HG03139 (cell line): Measurements from ENCODE around the gene DSG4.

Experiments
- ATAC-seq: cut with Tn5 transposase; IDR thresholded peaks from one replicate; pipeline ENCODE4 v1.9.1; 2021; ENCODE audit not compliant: unreplicated experiment

Gene DSG4

GRCh38 chr18:31444142-31444541 lies 67.6 kb downstream of the DSG4 start:
- ATAC-seq = no peak

DNA sequence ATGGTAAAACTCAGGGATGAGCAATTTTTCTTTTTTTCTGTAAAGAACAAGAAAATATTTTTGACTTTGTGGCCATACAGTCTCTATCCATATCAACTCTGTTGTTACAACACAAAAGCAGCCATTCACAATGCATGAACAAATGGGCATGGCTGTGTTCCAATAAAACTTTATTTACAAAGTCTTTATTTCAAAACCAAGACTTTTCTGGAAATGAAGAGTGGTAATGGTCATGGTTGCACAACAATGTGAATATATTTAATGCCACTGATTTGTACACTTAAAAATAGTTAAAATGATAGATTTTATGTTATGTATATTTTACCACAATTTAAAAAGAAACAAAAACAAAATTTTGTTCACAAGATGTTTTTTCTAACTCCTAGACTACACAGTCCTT lies 69.3 kb downstream of the DSG4 start:
- ATAC-seq = no peak

GRCh38 chr18:31446854-31447253 lies 70.3 kb downstream of the DSG4 start:
- ATAC-seq = no peak

- no peak for ATAC-seq
Observed at GRCh38 chr18:31447530-31448191, 71.1 kb downstream of the DSG4 start, which contains the start of gene DSG3. Gene DSG3, plus strand, starts transcription at chr18:31447741. Its CDS starts 137 bp downstream, at chr18:31447878.

- ATAC-seq = no peak
Observed at GRCh38 chr18:31450409-31450808, 73.8 kb downstream of the DSG4 start.

GRCh38 chr18:31451625-31452024 lies 75.0 kb downstream of the DSG4 start:
- no peak for ATAC-seq

DNA sequence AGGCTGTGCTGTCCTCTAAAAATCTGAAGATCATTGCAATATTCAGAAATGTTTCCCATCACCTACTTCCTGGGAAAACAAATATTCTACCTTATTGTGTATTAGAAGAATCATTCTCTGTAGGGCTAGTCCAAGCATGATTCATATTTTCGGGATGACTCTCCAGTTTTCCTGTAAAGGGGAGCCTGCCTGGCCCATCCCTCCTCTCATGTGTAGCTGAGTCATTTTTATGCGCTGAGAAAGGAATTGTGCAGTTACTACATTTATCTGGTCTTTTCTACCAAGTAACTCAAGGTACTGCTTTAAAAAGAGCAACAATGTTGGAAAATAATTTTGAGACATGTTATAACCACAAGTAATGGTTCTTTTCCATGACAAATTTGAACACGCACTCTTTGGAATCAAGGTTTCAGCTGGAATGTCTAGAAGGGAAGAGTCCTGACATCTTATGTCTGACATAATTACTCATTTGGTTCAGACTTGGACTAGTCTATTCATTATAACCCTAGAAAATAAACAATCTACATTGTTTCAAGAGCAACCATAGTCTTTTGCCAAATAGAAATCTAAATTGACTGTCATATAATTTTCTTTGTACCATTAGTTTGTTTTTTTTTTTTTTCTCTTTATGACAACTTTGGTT lies 77.6 kb downstream of the DSG4 start:
- ATAC-seq = no peak
